Activated CD4-positive, alpha-beta T cell treated with anti-CD3 and anti-CD28 coated beads for 1 hour (primary cell): ENCODE results near the gene NUDT19.
"Not testable (repeated sequence)": the region's sequence is repeated elsewhere in the genome, so short reads cannot be mapped to it uniquely, and the experiment has no call there.

Source experiments
- DNase-seq: peaks from one replicate; pipeline ENCODE4 v3.0.0-alpha.2; 2020

Gene NUDT19

GRCh38 chr19:32675720-32676185 is 15.9 kb upstream of the NUDT19 start, which contains the start of gene RGS9BP:
Gene RGS9BP, plus strand, starts transcription at chr19:32675848. Its CDS starts 416 bp downstream, at chr19:32676264.
- peak; percentile 53 for DNase-seq

GRCh38 chr19:32676186-32676894 is 15.3 kb upstream of the NUDT19 start:
- no peak for DNase-seq

DNA sequence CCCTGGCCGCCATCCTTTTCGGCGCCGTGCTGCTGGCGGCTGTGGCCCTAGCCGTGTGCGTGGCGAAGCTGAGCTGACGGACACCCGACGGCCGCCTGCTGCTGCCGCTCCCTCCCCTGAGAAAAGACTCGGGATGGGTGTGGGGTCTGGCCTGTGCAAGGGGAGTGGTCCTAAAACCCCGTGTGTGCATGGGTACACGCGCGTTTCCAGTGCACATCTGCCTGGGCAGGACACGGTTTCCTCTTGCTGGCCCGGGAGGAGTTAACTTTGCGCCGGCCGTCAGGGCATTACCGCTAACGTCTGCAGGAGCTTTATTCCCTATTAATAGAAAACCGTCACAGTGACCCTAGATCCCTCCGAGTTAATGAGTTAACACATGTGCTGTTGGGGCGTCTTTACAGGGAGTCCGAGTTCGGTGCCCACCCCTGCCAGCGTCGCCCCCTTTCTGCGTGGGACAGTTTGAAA is 14.7 kb upstream of the NUDT19 start:
- DNase-seq, result no peak

DNA sequence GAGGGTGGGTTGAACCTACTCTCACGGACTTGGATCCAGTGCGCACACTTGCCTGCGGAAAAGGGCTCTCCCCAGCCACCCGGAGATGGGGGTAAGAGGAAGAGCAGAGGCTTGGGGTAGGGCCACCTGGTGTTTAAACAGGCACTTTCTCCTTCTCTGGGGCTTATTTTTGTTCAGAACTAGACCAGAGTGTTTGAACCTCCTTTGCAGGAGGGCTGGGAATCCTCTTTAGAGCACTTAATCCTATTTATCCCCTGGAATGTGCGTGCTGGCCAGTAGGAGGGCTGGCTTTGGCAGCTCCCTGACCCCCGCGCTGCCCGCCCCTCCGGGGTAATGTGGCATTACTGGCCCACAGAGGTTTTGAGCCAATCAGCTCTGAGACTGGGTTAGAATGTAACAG is 14.0 kb upstream of the NUDT19 start:
- no peak for DNase-seq

GRCh38 chr19:32680986-32681385 is 10.6 kb upstream of the NUDT19 start:
- no peak for DNase-seq

DNA sequence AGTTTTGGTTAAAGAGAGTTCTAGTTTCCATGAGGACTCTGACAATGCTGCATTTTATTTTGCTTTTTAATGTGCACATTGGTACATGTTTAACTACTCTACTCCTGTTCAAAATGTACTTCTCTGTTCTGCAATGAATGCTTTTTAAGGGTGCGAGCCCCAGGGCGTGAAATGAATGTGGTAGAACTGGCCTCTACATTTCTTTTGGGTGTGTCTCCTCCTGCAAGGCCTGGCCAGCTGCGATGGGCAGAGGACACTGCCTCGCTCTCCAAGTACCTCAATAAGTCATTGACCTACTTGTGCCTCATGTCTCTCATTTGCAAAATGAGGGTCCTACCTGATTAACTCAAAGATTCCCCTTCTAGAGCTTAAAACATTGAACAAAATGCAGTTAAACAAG is 9.3 kb upstream of the NUDT19 start:
- no peak for DNase-seq

- no peak for DNase-seq
Measured at GRCh38 chr19:32686847-32687475, 4.7 kb upstream of the NUDT19 start.

GRCh38 chr19:32687681-32688080 is 3.9 kb upstream of the NUDT19 start:
- no peak for DNase-seq

DNA sequence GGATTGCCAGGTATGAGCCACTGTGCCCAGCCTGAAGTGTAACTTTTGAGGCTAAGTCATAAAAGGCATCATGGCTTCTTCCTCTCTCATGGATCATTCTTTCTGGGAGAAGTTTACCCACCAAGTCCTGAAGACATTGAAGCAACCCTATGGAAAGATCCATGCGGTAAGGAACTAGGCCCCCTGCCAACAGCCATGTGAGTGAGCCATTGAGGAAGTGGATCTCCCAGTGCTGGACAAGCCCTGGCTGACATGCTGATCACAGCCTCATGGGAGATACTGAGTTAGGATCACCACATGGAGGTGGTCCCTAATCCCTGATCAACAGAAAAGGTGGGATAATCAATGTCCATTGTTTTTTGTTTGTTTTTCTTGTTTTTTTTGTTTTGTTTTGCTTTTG is 3.3 kb upstream of the NUDT19 start:
- no peak for DNase-seq

DNA sequence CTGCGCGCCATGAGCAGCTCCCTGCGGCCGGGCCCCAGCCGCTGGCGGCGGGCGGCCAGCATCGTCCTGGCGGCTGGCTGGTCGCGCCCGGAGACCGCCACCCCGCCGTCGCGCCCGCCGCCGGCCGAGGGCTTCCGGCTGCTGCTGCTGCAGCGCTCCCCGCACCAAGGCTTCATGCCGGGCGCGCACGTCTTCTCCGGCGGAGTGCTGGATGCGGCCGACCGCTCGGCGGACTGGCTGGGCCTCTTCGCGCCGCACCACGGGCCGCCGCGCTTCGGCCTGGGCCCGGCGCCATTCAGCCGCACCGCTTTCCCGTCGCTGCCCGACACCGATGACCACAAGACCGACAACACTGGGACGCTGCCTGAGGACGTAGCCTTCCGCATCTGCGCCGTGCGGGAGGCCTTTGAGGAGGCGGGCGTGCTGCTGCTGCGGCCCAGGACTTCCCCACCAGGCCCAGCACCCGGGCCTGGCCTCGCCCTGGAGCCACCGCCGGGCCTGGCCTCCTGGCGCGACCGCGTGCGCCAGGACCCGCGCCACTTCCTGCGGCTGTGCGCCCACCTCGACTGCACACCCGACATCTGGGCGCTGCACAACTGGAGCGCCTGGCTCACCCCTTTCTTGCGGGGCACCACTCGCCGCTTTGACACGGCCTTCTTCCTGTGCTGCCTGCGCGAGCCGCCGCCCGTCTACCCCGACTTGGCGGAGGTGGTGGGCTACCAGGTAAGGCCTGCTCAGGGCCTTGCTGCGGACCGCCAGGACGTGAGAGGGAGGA is 518 bp downstream of the NUDT19 start:
- DNase-seq, result peak; percentile 22

DNA sequence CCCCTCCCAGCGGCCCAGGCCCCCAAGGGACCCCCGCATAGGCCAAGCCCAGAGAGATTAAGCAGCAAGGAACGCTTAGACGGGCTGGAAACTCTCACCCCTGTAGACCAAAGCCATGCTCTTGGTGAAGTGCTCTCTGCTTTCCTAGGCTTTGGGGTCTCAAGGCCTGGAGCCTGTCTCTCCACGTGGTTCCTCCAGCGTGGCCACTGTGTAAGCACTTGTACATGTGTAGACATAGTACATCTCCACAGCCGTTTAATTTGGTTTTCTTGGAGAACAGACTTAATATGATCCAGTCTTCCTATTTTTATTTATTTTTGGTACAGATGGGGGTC is 1.1 kb downstream of the NUDT19 start:
- DNase-seq, result no peak

- not testable (repeated sequence) for DNase-seq
Measured at GRCh38 chr19:32693151-32694108, 1.8 kb downstream of the NUDT19 start.

GRCh38 chr19:32694316-32694715 is 2.7 kb downstream of the NUDT19 start:
- DNase-seq, result not testable (repeated sequence)

DNA sequence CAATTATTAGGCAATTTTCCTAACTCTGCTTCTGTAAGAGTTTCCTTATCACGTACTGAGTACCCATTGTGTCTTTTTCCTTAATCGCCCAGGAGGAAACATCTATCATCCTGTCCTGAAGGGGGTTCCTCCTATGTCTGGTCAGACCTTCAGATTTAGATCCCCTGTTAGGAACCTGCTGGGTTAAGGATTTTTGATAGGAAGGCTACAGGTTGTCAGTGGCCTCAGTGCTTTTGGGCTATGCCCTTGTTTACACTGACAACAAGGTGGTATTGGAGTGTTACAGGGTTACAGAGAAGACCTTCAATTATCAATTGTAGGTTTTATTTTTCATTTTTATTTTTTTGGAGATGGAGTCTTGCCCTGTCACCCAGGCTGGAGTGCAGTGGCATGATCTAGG is 3.2 kb downstream of the NUDT19 start:
- not testable (repeated sequence) for DNase-seq

DNA sequence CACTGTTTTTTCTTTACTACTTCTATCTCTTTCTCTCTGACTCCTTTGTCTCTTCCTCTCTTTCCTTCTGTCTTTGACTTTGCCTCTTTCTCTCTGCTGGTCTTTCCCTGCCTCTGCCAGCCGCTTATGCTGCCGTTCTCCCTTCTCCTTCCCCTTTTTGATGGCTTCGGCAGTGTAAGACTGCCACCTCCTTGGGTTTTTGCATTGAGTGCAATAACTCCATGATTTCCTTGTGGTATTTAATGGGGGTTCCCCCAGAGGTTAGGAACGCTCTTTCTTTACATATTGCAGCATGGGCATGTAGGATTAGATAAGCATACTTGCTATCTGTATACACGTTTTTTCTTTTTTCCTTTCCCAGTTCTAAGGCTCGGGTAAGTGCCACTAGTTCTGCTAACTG is 3.9 kb downstream of the NUDT19 start:
- DNase-seq, result not testable (repeated sequence)

- DNase-seq, result not testable (repeated sequence)
Measured at GRCh38 chr19:32696771-32697170, 5.2 kb downstream of the NUDT19 start.

DNA sequence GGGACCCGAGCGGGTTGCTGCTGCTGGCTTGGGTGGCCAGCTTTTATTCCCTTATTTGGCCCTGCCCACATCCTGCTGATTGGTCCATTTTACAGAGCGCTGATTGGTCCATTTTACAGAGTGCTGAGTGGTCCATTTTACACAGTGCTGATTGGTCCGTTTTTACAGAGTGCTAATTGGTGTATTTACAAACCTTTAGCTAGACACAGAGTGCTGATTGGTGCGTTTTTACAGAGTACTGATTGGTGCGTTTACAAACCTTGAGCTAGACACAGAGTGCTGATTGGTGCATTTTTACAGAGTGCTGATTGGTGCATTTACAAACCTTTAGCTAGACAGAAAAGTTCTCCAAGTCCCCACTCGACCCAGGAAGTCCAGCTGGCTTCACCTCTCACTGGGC is 8.5 kb downstream of the NUDT19 start:
- DNase-seq, result not testable (repeated sequence)

DNA sequence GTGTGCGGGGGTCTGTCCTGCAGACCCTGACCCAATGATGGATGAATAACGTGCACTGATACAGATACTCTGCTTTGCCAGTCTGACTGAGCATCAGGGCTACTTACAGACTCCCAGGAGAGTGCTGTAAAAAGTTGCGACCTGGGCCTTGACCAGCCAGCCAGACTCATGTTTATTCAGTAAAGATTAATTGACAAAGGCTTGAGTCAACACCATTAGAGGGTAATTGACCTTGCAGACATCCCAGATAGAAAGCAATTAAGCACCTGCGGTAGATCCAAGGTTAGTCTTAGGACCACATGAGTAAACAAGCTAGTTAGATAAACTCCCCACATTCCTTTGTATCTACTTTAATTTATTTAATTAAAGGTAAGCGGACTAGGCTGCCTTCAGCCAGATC is 10.4 kb downstream of the NUDT19 start:
- no peak for DNase-seq

GRCh38 chr19:32704006-32704405 is 12.4 kb downstream of the NUDT19 start:
- not testable (repeated sequence) for DNase-seq

GRCh38 chr19:32708457-32708856 is 16.8 kb downstream of the NUDT19 start:
- peak; percentile 17 for DNase-seq

DNA sequence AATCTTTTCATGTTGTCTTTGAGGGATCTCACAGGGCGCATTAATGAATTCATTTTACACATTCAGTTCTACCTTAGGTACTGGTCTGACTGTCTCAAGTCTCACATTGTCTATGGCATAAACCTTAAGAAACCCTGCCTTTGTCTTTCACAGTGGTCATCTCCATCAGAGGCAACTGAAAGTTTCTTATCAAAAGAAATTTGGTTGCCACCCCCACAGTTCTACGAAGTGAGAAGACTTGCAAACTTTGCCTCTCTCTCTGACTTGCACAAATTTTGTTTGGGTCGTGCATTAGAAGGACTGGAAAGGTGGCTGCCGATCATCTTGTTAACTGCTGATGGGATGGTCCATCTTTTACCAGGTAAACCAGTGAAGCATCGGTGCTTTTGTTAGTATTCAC is 17.4 kb downstream of the NUDT19 start:
- no peak for DNase-seq

- no peak for DNase-seq
Measured at GRCh38 chr19:32711747-32712146, 20.1 kb downstream of the NUDT19 start.
